Mesendoderm (in vitro differentiated cells): ENCODE measurements around the gene COMMD10.

ENCODE experiments used
- DNase-seq: peaks from one replicate; pipeline ENCODE4 v3.0.0; 2013
- H2AK5ac ChIP-seq: 2 replicates; pipeline ENCODE4 v1.6.1; 2013; ENCODE audit warnings: low read length, inconsistent platforms
- H2BK120ac ChIP-seq: 2 replicates; pipeline ENCODE4 v1.6.1; 2013; ENCODE audit warnings: low read depth, mild to moderate bottlenecking, low read length, moderate library complexity, mixed read lengths
- H2BK15ac ChIP-seq: replicated peaks from 2 replicates; pipeline ENCODE4 v1.6.1; 2013; ENCODE audit warnings: low read depth, mild to moderate bottlenecking, moderate library complexity
- H2BK5ac ChIP-seq: 2 replicates; pipeline ENCODE4 v1.6.1; 2013; ENCODE audit warnings: low read length, inconsistent platforms
- H3K18ac ChIP-seq: 2 replicates; pipeline ENCODE4 v1.6.1; 2013; ENCODE audit warnings: mild to moderate bottlenecking, low read length, mixed read lengths
- H3K23ac ChIP-seq: one replicate; pipeline ENCODE4 v1.6.1; 2013; ENCODE audit warnings: low read length
- H3K27ac ChIP-seq: 2 replicates; pipeline ENCODE4 v1.5.1; 2013; ENCODE audit warnings: low read depth, mild to moderate bottlenecking, inconsistent platforms, low read length, moderate library complexity
- H3K27me3 ChIP-seq: 2 replicates; pipeline ENCODE4 v1.6.1; 2013; ENCODE audit warnings: low read length, control low read depth, mild to moderate bottlenecking, inconsistent platforms; ENCODE audit not compliant: insufficient read depth, poor library complexity
- H3K36me3 ChIP-seq: 2 replicates; pipeline ENCODE4 v1.6.1; 2013; ENCODE audit warnings: low read length, inconsistent platforms; ENCODE audit not compliant: control insufficient read depth, insufficient read depth
- H3K4ac ChIP-seq: one replicate; pipeline ENCODE4 v1.6.1; 2013; ENCODE audit warnings: low read depth, mild to moderate bottlenecking, low read length, moderate library complexity
- H3K4me1 ChIP-seq: 2 replicates; pipeline ENCODE4 v1.6.1; 2013; ENCODE audit warnings: low read depth, low read length, inconsistent platforms; ENCODE audit not compliant: control insufficient read depth
- H3K4me2 ChIP-seq: 2 replicates; pipeline ENCODE4 v1.6.1; 2013; ENCODE audit warnings: low read length
- H3K4me3 ChIP-seq: 2 replicates; pipeline ENCODE4 v1.5.1; 2013; ENCODE audit warnings: mild to moderate bottlenecking, low read length
- H3K56ac ChIP-seq: one replicate; pipeline ENCODE4 v1.6.1; 2013; ENCODE audit warnings: low read length
- H3K79me1 ChIP-seq: 2 replicates; pipeline ENCODE4 v1.6.1; 2013; ENCODE audit warnings: low read length, inconsistent platforms
- H3K79me2 ChIP-seq: 2 replicates; pipeline ENCODE4 v1.6.1; 2013; ENCODE audit warnings: mild to moderate bottlenecking, low read length; ENCODE audit not compliant: control insufficient read depth, insufficient read depth
- H3K9ac ChIP-seq: 2 replicates; pipeline ENCODE4 v1.6.1; 2013; ENCODE audit warnings: low read length, inconsistent platforms
- H4K5ac ChIP-seq: one replicate; pipeline ENCODE4 v1.6.1; 2013; ENCODE audit warnings: low read length
- H4K8ac ChIP-seq: one replicate; pipeline ENCODE4 v1.6.1; 2013; ENCODE audit warnings: low read depth, mild to moderate bottlenecking, control low read depth, low read length, moderate library complexity
- WGBS: extraction: QIAGEN DNeasy Blood & Tissue Kit; methylation state at CpG from one replicate; pipeline ENCODE4 v1.1.7; 2013; ENCODE audit warnings: low lambda C conversion rate, missing lambda C conversion rate; ENCODE audit not compliant: insufficient coverage; ENCODE audit errors: extremely low coverage; 5-methylcytosine and 5-hydroxymethylcytosine counted together

COMMD10 gene

GRCh38 chr5:116305899-116306298, 221.1 kb downstream of the COMMD10 start:
- H3K9ac ChIP-seq = no peak overlapping the region
- H3K79me2 ChIP-seq = no peaks in the 10 kb centered on the region
- H4K8ac ChIP-seq = no peak overlapping the region
- H2BK5ac ChIP-seq = no peak overlapping the region
- no peak overlapping the region for H3K4me3 ChIP-seq
- H3K4me2 ChIP-seq = no peak overlapping the region
- H3K79me1 ChIP-seq = no peaks in the 10 kb centered on the region
- H2BK15ac ChIP-seq = no peak overlapping the region
- H4K5ac ChIP-seq = no peak overlapping the region
- H2BK120ac ChIP-seq = no peak overlapping the region
- H3K4me1 ChIP-seq = no peaks in the 10 kb centered on the region
- no peak overlapping the region for H2AK5ac ChIP-seq
- H3K56ac ChIP-seq = no peak overlapping the region
- no CpG with 5 or more reads among the region's 1 CpG for WGBS
- H3K27me3 ChIP-seq = no peaks in the 10 kb centered on the region
- DNase-seq = no peak
- no peaks in the 10 kb centered on the region for H3K36me3 ChIP-seq
- no peak overlapping the region for H3K4ac ChIP-seq
- H3K23ac ChIP-seq = no peak overlapping the region
- no peak overlapping the region for H3K18ac ChIP-seq
- no peak overlapping the region for H3K27ac ChIP-seq

DNA sequence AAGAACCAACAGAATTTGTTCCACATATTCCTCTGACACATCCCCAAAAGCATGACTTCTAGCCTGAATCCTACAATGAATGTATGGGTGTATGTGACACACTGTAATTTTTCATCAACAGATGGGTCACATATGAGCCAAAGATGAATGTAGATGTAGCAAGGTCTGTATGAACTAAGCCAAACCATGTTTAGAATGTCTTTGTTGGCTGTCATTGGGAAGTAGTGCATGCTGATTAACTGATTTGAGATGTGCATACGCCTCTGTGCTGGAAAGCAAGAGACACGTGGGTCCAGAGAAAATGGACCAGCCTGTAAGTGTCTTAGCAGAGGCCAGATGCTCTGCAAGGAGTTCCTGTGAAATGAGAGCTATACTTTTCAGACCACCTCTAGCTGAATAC, 222.0 kb downstream of the COMMD10 start:
- no CpG with 5 or more reads among the region's 2 CpGs for WGBS
- no peak overlapping the region for H3K18ac ChIP-seq
- no peaks in the 10 kb centered on the region for H3K79me2 ChIP-seq
- no peak overlapping the region for H2BK5ac ChIP-seq
- H3K9ac ChIP-seq = no peak overlapping the region
- no peak overlapping the region for H2BK120ac ChIP-seq
- no peaks in the 10 kb centered on the region for H3K4me1 ChIP-seq
- H3K27me3 ChIP-seq = no peaks in the 10 kb centered on the region
- H4K8ac ChIP-seq = no peak overlapping the region
- no peak overlapping the region for H3K4me2 ChIP-seq
- no peak overlapping the region for H4K5ac ChIP-seq
- DNase-seq = no peak
- H3K79me1 ChIP-seq = no peaks in the 10 kb centered on the region
- no peak overlapping the region for H3K27ac ChIP-seq
- H2BK15ac ChIP-seq = no peak overlapping the region
- H2AK5ac ChIP-seq = no peak overlapping the region
- no peak overlapping the region for H3K23ac ChIP-seq
- H3K4ac ChIP-seq = no peak overlapping the region
- H3K36me3 ChIP-seq = no peaks in the 10 kb centered on the region
- H3K56ac ChIP-seq = no peak overlapping the region
- H3K4me3 ChIP-seq = no peak overlapping the region

DNA sequence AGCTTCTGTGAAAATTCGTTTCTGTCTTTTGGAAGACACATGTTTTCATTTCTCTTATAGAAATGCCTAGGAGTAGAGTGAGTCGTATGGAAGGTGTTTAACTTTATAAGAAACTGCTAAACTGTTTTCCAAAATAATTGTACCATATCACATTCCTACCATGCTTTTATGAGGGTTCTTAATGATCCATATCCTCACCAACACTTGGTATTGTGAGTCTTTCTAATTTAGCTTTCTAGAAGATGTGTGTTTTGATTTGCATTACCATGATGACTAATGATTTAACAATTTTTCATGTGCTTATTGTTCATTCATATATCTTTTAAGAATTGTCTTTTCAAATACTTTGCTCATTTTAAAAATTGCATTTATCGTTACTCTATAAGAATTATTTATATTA, 223.6 kb downstream of the COMMD10 start:
- H2BK120ac ChIP-seq = no peak overlapping the region
- no peak overlapping the region for H3K23ac ChIP-seq
- H2BK5ac ChIP-seq = no peak overlapping the region
- no peak overlapping the region for H4K5ac ChIP-seq
- no peak overlapping the region for H3K27ac ChIP-seq
- H2BK15ac ChIP-seq = no peak overlapping the region
- no CpG with 5 or more reads among the region's 3 CpGs for WGBS
- DNase-seq = no peak
- no peak overlapping the region for H3K9ac ChIP-seq
- H3K27me3 ChIP-seq = no peaks in the 10 kb centered on the region
- no peak overlapping the region for H3K56ac ChIP-seq
- H3K36me3 ChIP-seq = no peaks in the 10 kb centered on the region
- H3K79me2 ChIP-seq = no peaks in the 10 kb centered on the region
- no peak overlapping the region for H3K4me3 ChIP-seq
- no peak overlapping the region for H2AK5ac ChIP-seq
- no peaks in the 10 kb centered on the region for H3K4me1 ChIP-seq
- no peak overlapping the region for H3K4me2 ChIP-seq
- no peaks in the 10 kb centered on the region for H3K79me1 ChIP-seq
- no peak overlapping the region for H3K4ac ChIP-seq
- no peak overlapping the region for H4K8ac ChIP-seq
- H3K18ac ChIP-seq = no peak overlapping the region

- H3K4me3 ChIP-seq = no peak overlapping the region
- no peaks in the 10 kb centered on the region for H3K27me3 ChIP-seq
- H3K4ac ChIP-seq = no peak overlapping the region
- H3K79me1 ChIP-seq = no peaks in the 10 kb centered on the region
- no peak overlapping the region for H3K9ac ChIP-seq
- H2AK5ac ChIP-seq = no peak overlapping the region
- no peak overlapping the region for H3K18ac ChIP-seq
- H4K5ac ChIP-seq = no peak overlapping the region
- no peak overlapping the region for H4K8ac ChIP-seq
- no peaks in the 10 kb centered on the region for H3K79me2 ChIP-seq
- no peak overlapping the region for H2BK15ac ChIP-seq
- H3K4me2 ChIP-seq = no peak overlapping the region
- no peak overlapping the region for H2BK120ac ChIP-seq
- H3K36me3 ChIP-seq = no peaks in the 10 kb centered on the region
- H3K56ac ChIP-seq = no peak overlapping the region
- no peak for DNase-seq
- no peak overlapping the region for H3K23ac ChIP-seq
- no peak overlapping the region for H3K27ac ChIP-seq
- H2BK5ac ChIP-seq = no peak overlapping the region
- no peaks in the 10 kb centered on the region for H3K4me1 ChIP-seq
Measured at GRCh38 chr5:116313366-116313765, 228.5 kb downstream of the COMMD10 start.

- H3K36me3 ChIP-seq = no peaks in the 10 kb centered on the region
- H4K8ac ChIP-seq = no peak overlapping the region
- H2AK5ac ChIP-seq = no peak overlapping the region
- H3K4me1 ChIP-seq = no peaks in the 10 kb centered on the region
- no peak overlapping the region for H3K27ac ChIP-seq
- H3K4me3 ChIP-seq = no peak overlapping the region
- no peak overlapping the region for H3K9ac ChIP-seq
- H3K79me1 ChIP-seq = no peaks in the 10 kb centered on the region
- no peak overlapping the region for H2BK5ac ChIP-seq
- DNase-seq = no peak
- no CpG with 5 or more reads among the region's 2 CpGs for WGBS
- no peak overlapping the region for H4K5ac ChIP-seq
- H3K27me3 ChIP-seq = no peaks in the 10 kb centered on the region
- H3K56ac ChIP-seq = no peak overlapping the region
- no peak overlapping the region for H3K4ac ChIP-seq
- no peak overlapping the region for H2BK120ac ChIP-seq
- H3K4me2 ChIP-seq = no peak overlapping the region
- H3K18ac ChIP-seq = no peak overlapping the region
- no peak overlapping the region for H3K23ac ChIP-seq
- H2BK15ac ChIP-seq = no peak overlapping the region
- H3K79me2 ChIP-seq = no peaks in the 10 kb centered on the region
Measured at GRCh38 chr5:116315531-116315930, 230.7 kb downstream of the COMMD10 start.

- H3K4me3 ChIP-seq = no peak overlapping the region
- WGBS = no CpG with 5 or more reads among the region's 4 CpGs
Measured at GRCh38 chr5:116318091-116318854, 233.4 kb downstream of the COMMD10 start.

More at GRCh38 chr5:116318091-116318854, 233.4 kb downstream of the COMMD10 start:
- H3K4me1 ChIP-seq = no peaks in the 10 kb centered on the region
- H3K79me1 ChIP-seq = no peaks in the 10 kb centered on the region
- H3K36me3 ChIP-seq = no peaks in the 10 kb centered on the region
- H3K56ac ChIP-seq = no peak overlapping the region
- no peak for DNase-seq
- H3K4me2 ChIP-seq = no peak overlapping the region
- no peaks in the 10 kb centered on the region for H3K27me3 ChIP-seq
- H2BK5ac ChIP-seq = no peak overlapping the region
- no peak overlapping the region for H2AK5ac ChIP-seq
- H4K5ac ChIP-seq = no peak overlapping the region
- no peak overlapping the region for H3K18ac ChIP-seq
- H2BK15ac ChIP-seq = no peak overlapping the region
- no peak overlapping the region for H3K9ac ChIP-seq
- no peak overlapping the region for H3K4ac ChIP-seq
- no peak overlapping the region for H4K8ac ChIP-seq
- no peaks in the 10 kb centered on the region for H3K79me2 ChIP-seq
- no peak overlapping the region for H2BK120ac ChIP-seq
- no peak overlapping the region for H3K27ac ChIP-seq
- H3K23ac ChIP-seq = no peak overlapping the region
